MM.1S (cell line): ENCODE data around the gene DMKN.

Source experiments
- DNase-seq: peaks from one replicate; pipeline ENCODE4 v3.0.0-alpha.2; 2015
- H2AFZ ChIP-seq: fragments of 300-600 bp; sonication (generic); 2 replicates; pipeline ENCODE4 v1.6.0; 2016; ENCODE audit warnings: antibody characterized with exemption, low read length
- H3F3A ChIP-seq: fragments of 300-600 bp; sonication (generic); 2 replicates; pipeline ENCODE4 v1.6.1; 2016; ENCODE audit warnings: mild to moderate bottlenecking, antibody characterized with exemption, low read length, moderate library complexity, mixed read lengths; ENCODE audit not compliant: insufficient read depth
- H3K27ac ChIP-seq: fragments of 300-600 bp; sonication (generic); 2 replicates; pipeline ENCODE4 v1.5.1; 2016; ENCODE audit warnings: mild to moderate bottlenecking, low read length
- H3K27me3 ChIP-seq: fragments of 300-600 bp; sonication (generic); replicated peaks from 2 replicates; pipeline ENCODE4 v1.6.0; 2016; ENCODE audit warnings: low read length; ENCODE audit not compliant: insufficient read depth
- H3K36me3 ChIP-seq: fragments of 300-600 bp; sonication (generic); replicated peaks from 2 replicates; pipeline ENCODE4 v1.6.1; 2016; ENCODE audit warnings: mild to moderate bottlenecking, low read length, mixed read lengths; ENCODE audit not compliant: insufficient read depth
- H3K4me1 ChIP-seq: fragments of 300-600 bp; sonication (generic); 2 replicates; pipeline ENCODE4 v1.6.1; 2016; ENCODE audit warnings: low read length, mixed read lengths
- H3K4me2 ChIP-seq: fragments of 300-600 bp; sonication (generic); 2 replicates; pipeline ENCODE4 v1.6.0; 2016; ENCODE audit warnings: low read depth, low read length
- H3K4me3 ChIP-seq: fragments of 300-600 bp; sonication (generic); 2 replicates; pipeline ENCODE4 v1.5.1; 2016; ENCODE audit warnings: low read length, mixed read lengths
- H3K79me2 ChIP-seq: fragments of 300-600 bp; sonication (generic); 2 replicates; pipeline ENCODE4 v1.6.1; 2016; ENCODE audit warnings: mixed run types, low read length, mixed read lengths
- H3K9ac ChIP-seq: fragments of 300-600 bp; sonication (generic); 2 replicates; pipeline ENCODE4 v1.6.1; 2016; ENCODE audit warnings: low read length, mixed read lengths
- H3K9me2 ChIP-seq: fragments of 300-600 bp; sonication (generic); replicated peaks from 2 replicates; pipeline ENCODE4 v1.6.1; 2016; ENCODE audit warnings: mild to moderate bottlenecking, low read length, mixed read lengths; ENCODE audit not compliant: insufficient read depth
- H3K9me3 ChIP-seq: fragments of 300-600 bp; sonication (generic); replicated peaks from 2 replicates; pipeline ENCODE4 v1.6.1; 2016; ENCODE audit warnings: mild to moderate bottlenecking, low read length, mixed read lengths; ENCODE audit not compliant: insufficient read depth
- H4K20me1 ChIP-seq: fragments of 300-600 bp; sonication (generic); 2 replicates; pipeline ENCODE4 v1.6.1; 2016; ENCODE audit warnings: mild to moderate bottlenecking, low read length, moderate library complexity, mixed read lengths; ENCODE audit not compliant: insufficient read depth
- CTCF ChIP-seq: fragments of 300-600 bp; sonication (generic); IDR thresholded peaks from 2 replicates; pipeline ENCODE4 v1.5.1; 2016; ENCODE audit warnings: antibody characterized with exemption, low read length, mixed read lengths
- EZH2 ChIP-seq: fragments of 300-600 bp; sonication (generic); optimal IDR thresholded peaks from 2 replicates; pipeline ENCODE3; 2017; ENCODE audit warnings: low read depth, mild to moderate bottlenecking, antibody characterized with exemption, low read length, mixed read lengths
- EZH2phosphoT487 ChIP-seq: fragments of 300-600 bp; sonication (generic); IDR thresholded peaks from 2 replicates; pipeline ENCODE4 v1.6.1; 2018; ENCODE audit warnings: antibody characterized with exemption, low read length

Gene DMKN

GRCh38 chr19:35539314-35539713, 25.9 kb upstream of the DMKN start:
- H3K9me2 ChIP-seq, result no peaks in the 10 kb centered on the region
- H3K9ac ChIP-seq, result no peak overlapping the region
- H3K27me3 ChIP-seq, result peaks cover 29% of the 10 kb centered on the region
- no peak for DNase-seq
- H4K20me1 ChIP-seq, result no peaks in the 10 kb centered on the region
- H3F3A ChIP-seq, result no peaks in the 10 kb centered on the region
- no peak overlapping the region for H3K4me2 ChIP-seq
- H3K27ac ChIP-seq, result no peak overlapping the region
- H3K36me3 ChIP-seq, result no peaks in the 10 kb centered on the region
- no peaks in the 10 kb centered on the region for H3K9me3 ChIP-seq
- TF ChIP-seq EZH2 (no peak), CTCF (no peak), EZH2phosphoT487 (no peak)
- H3K4me3 ChIP-seq, result no peak overlapping the region
- H3K4me1 ChIP-seq, result peaks cover 1% of the 10 kb centered on the region; the same call in 1 of the 2 replicates
- H3K79me2 ChIP-seq, result peaks cover 6% of the 10 kb centered on the region; the same call in 1 of the 2 replicates
- no peak overlapping the region for H2AFZ ChIP-seq

GRCh38 chr19:35534803-35535480, 21.5 kb upstream of the DMKN start:
- Histone ChIP-seq H3K79me2 (no peaks in the 10 kb centered on the region), H3K4me2 (no peak overlapping the region), H3K27me3 (peaks cover 72% of the 10 kb centered on the region), H3K9ac (no peak overlapping the region), H3K9me3 (no peaks in the 10 kb centered on the region), H3K4me3 (no peak overlapping the region), H3K9me2 (no peaks in the 10 kb centered on the region), H3F3A (no peaks in the 10 kb centered on the region), H4K20me1 (no peaks in the 10 kb centered on the region), H3K4me1 (no peaks in the 10 kb centered on the region), H3K36me3 (no peaks in the 10 kb centered on the region), H2AFZ (no peak overlapping the region), H3K27ac (no peak overlapping the region)
- TF ChIP-seq EZH2 (no peak), CTCF (no peak), EZH2phosphoT487 (no peak)
- DNase-seq, result no peak

GRCh38 chr19:35533822-35534392, 20.5 kb upstream of the DMKN start:
- H3K9ac ChIP-seq, result no peak overlapping the region
- H3K4me3 ChIP-seq, result no peak overlapping the region
- H3K9me3 ChIP-seq, result no peaks in the 10 kb centered on the region
- H3F3A ChIP-seq, result no peaks in the 10 kb centered on the region
- H3K4me1 ChIP-seq, result no peaks in the 10 kb centered on the region
- H3K79me2 ChIP-seq, result no peaks in the 10 kb centered on the region
- H3K27ac ChIP-seq, result no peak overlapping the region
- TF ChIP-seq EZH2 (no peak), CTCF (no peak), EZH2phosphoT487 (no peak)
- no peaks in the 10 kb centered on the region for H4K20me1 ChIP-seq
- peaks cover 83% of the 10 kb centered on the region for H3K27me3 ChIP-seq
- no peak overlapping the region for H3K4me2 ChIP-seq
- H2AFZ ChIP-seq, result no peak overlapping the region
- H3K36me3 ChIP-seq, result no peaks in the 10 kb centered on the region
- DNase-seq, result no peak
- H3K9me2 ChIP-seq, result no peaks in the 10 kb centered on the region
